ENCODE data around the gene TEX35.

- TF ChIP-seq POLR2A (IDR thresholded peaks at IDR 0.05) (no peak), CTCF (IDR thresholded peaks at IDR 0.05) (no peak), POLR2AphosphoS5 (IDR thresholded peaks at IDR 0.05) (peak in 1 of 3 donors; percentile 57)
These were observed 6.2 kb upstream of the TEX35 start for GRCh38 chr1:178506669-178507068.

All from stomach (tissue), 4 donors.